ENCODE results near the gene GAST.

DNA sequence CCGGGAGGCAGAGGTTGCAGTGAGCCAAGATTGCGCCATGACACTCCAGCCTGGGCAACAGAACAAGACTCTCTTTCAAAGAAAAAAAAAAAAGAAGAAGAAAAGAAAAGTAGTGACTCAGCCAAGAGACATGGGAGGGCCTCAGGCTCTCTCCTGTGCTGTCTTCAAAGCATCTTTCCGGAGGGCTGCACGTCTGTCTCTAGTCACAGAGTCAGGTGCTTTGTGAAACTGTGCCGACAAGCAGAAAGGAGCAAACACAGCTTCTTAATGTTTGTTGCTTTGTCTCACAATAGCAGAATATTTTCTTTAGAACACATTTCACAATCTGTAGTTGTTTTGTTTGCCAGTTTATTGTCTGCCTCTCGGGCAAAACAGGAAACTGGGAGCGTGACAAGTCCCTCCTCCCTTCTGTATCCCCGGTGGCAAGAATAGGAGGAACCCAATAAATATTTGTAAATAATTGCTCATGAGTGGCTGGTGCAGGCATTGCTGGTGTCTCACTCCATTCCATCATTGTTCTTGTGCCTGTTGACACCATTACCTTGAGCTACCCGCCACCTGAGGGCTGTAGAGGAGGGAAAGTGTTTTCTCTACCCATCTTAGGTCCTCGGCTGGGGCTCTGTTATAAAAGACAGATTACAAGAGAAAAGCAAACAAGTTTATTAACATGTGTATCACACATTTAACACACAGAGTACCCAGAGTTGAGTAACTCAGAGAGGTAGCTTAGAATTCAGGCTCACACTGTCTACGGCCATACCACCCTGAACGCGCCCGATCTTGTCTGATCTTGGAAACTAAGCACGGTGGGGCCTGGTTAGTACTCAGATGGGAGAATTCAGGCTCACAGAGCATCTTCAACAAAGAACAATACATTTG is 5.5 kb downstream of the GAST start:
- TF ChIP-seq CTCF (IDR thresholded peaks at IDR 0.05 in 8 of 11, conservative IDR thresholded peaks at IDR 0.05 in 3 of 11) (no peak), POLR2AphosphoS5 (IDR thresholded peaks at IDR 0.05) (no peak)
